Liver (tissue), 9 donors: ENCODE results near the gene CACNA1C. TPM values are rescaled to one million over a fixed set of nuclear protein-coding genes. Genes with fewer than 3 reads are reported as not detected.

ENCODE experiments used
- DNase-seq: peaks from one replicate; pipeline ENCODE4 v3.0.0-alpha.2; 2017; ENCODE audit warnings: low spot score
- H3K27ac ChIP-seq, 2 donors: one replicate each; pipeline ENCODE4 v1.7.0; 2013; ENCODE audit warnings: inconsistent platforms in 2 of 2, low read length in 2 of 2, control low read depth in 1 of 2, low read depth in 1 of 2, mild to moderate bottlenecking in 1 of 2
- H3K27me3 ChIP-seq, 4 donors: one replicate each; pipeline versions ENCODE4 v1.6.1 to v1.7.0; 2013; ENCODE audit warnings: low read length in 3 of 4, inconsistent platforms in 1 of 4, mild to moderate bottlenecking in 1 of 4, moderate library complexity in 1 of 4; ENCODE audit not compliant: control insufficient read depth in 4 of 4, insufficient read depth in 4 of 4
- H3K36me3 ChIP-seq, 4 donors: one replicate each; pipeline versions ENCODE4 v1.6.1 to v1.7.0; 2013; ENCODE audit warnings: low read length in 3 of 4, mild to moderate bottlenecking in 3 of 4, low read depth in 1 of 4, moderate library complexity in 1 of 4; ENCODE audit not compliant: control insufficient read depth in 4 of 4, insufficient read depth in 3 of 4
- H3K4me1 ChIP-seq, 4 donors: one replicate each; pipeline versions ENCODE4 v1.6.1 to v1.7.0; 2013; ENCODE audit warnings: low read length in 3 of 4, mild to moderate bottlenecking in 3 of 4, moderate library complexity in 1 of 4; ENCODE audit not compliant: control insufficient read depth in 4 of 4, insufficient read depth in 4 of 4
- H3K4me3 ChIP-seq, 3 donors: one replicate each; pipeline versions ENCODE4 v1.6.1 to v1.7.0; 2013; ENCODE audit warnings: low read length in 3 of 3, control low read depth in 1 of 3, low read depth in 1 of 3, mild to moderate bottlenecking in 1 of 3
- H3K9ac ChIP-seq, 2 donors: one replicate each; pipeline ENCODE4 v1.7.0; 2013; ENCODE audit warnings: low read length in 2 of 2, mild to moderate bottlenecking in 2 of 2, moderate library complexity in 2 of 2, control low read depth in 1 of 2, low read depth in 1 of 2
- H3K9me3 ChIP-seq, 4 donors: one replicate each; pipeline versions ENCODE4 v1.6.1 to v1.7.0; 2013; ENCODE audit warnings: low read length in 3 of 4; ENCODE audit not compliant: control insufficient read depth in 4 of 4
- CTCF ChIP-seq: fragments of 150-350 bp; IDR thresholded peaks from 2 replicates; pipeline ENCODE4 v1.5.1; 2017; ENCODE audit warnings: improper control_type of control experiment, low read depth, low read length; ENCODE audit not compliant: missing input control
- EGR1 ChIP-seq, 2 donors: IDR thresholded peaks; 2 replicates each; pipeline ENCODE4 v1.6.1; 2016 to 2018; ENCODE audit warnings: antibody characterized with exemption in 2 of 2, low read depth in 2 of 2
- GABPA ChIP-seq, 2 donors: IDR thresholded peaks in 1 of 2; conservative IDR thresholded peaks in 1 of 2; 2 replicates each; pipeline ENCODE4 v1.6.1; 2016; ENCODE audit warnings: antibody characterized with exemption in 2 of 2, mild to moderate bottlenecking in 1 of 2, moderate library complexity in 1 of 2
- HNF4A ChIP-seq, 2 donors: conservative IDR thresholded peaks; 2 replicates each; pipeline ENCODE4 v1.6.1; 2016; ENCODE audit warnings: antibody characterized with exemption in 2 of 2, mild to moderate bottlenecking in 2 of 2
- HNF4G ChIP-seq: IDR thresholded peaks from 2 replicates; pipeline ENCODE4 v1.6.1; 2016; ENCODE audit warnings: antibody characterized with exemption
- JUND ChIP-seq, 2 donors: IDR thresholded peaks; 2 replicates each; pipeline ENCODE4 v1.6.1; 2016; ENCODE audit warnings: antibody characterized with exemption in 2 of 2
- MAX ChIP-seq: IDR thresholded peaks from 2 replicates; pipeline ENCODE4 v1.6.1; 2016; ENCODE audit warnings: antibody characterized with exemption
- NR2F2 ChIP-seq: IDR thresholded peaks from 2 replicates; pipeline ENCODE4 v1.6.1; 2016; ENCODE audit warnings: antibody characterized with exemption
- RAD21 ChIP-seq, 2 donors: IDR thresholded peaks; 2 replicates each; pipeline ENCODE4 v1.6.1; 2016; ENCODE audit warnings: antibody characterized with exemption in 2 of 2, mild to moderate bottlenecking in 2 of 2
- REST ChIP-seq: IDR thresholded peaks from 2 replicates; pipeline ENCODE4 v1.6.1; 2016; ENCODE audit warnings: antibody characterized with exemption, mild to moderate bottlenecking
- RXRA ChIP-seq, 2 donors: IDR thresholded peaks; 2 replicates each; pipeline ENCODE4 v1.6.1; 2017 to 2018; ENCODE audit warnings: antibody characterized with exemption in 2 of 2, mild to moderate bottlenecking in 1 of 2
- SP1 ChIP-seq: IDR thresholded peaks from 2 replicates; pipeline ENCODE4 v1.6.1; 2018; ENCODE audit warnings: antibody characterized with exemption, mild to moderate bottlenecking
- TAF1 ChIP-seq: conservative IDR thresholded peaks from 2 replicates; pipeline ENCODE4 v1.6.1; 2016; ENCODE audit warnings: antibody characterized with exemption, mild to moderate bottlenecking
- YY1 ChIP-seq: IDR thresholded peaks from 2 replicates; pipeline ENCODE4 v1.6.1; 2016; ENCODE audit warnings: antibody characterized with exemption, mild to moderate bottlenecking
- WGBS: extraction: QIAGEN DNeasy Blood & Tissue Kit; methylation state at CpG from one replicate; pipeline ENCODE4 v1.1.7; 2013; 5-methylcytosine and 5-hydroxymethylcytosine counted together
- polyA plus RNA-seq, 2 donors: library from polyadenylated mRNA; stranded (reverse) in 1 of 2; unstranded in 1 of 2; fragments of 200-250 nt in 1 of 2; fragments of >200 nt in 1 of 2; fragmentation: Nextera tagmentation in 1 of 2; extraction: Ambion mirVana in 1 of 2; gene quantifications; one replicate each; pipeline versions ENCODE4 v1.2.1 to v1.2.3, GENCODE V29; 2013 to 2015
- total RNA-seq, 2 donors: library from RNA; depleted of rRNA; stranded (reverse); fragments of >200 nt; gene quantifications; one replicate each; pipeline ENCODE4 v1.2.3, GENCODE V29; 2014
- TF ChIP-seq, protein P1 (sequence below): IDR thresholded peaks from 2 replicates; pipeline ENCODE4 v1.6.1; 2016; ENCODE audit warnings: antibody characterized with exemption
- TF ChIP-seq, protein P2 (sequence below): IDR thresholded peaks from 2 replicates; pipeline ENCODE4 v1.6.1; 2016; ENCODE audit warnings: antibody characterized with exemption
- donor health status: healthy.
- donor health status: healthy.
- donor health status: healthy.
- donor health status: healthy.
- donor health status: healthy.

CACNA1C gene
- total and polyA plus RNA-seq, 4 donors, result 0.23 to 1.9 (median 0.41) TPM

DNA sequence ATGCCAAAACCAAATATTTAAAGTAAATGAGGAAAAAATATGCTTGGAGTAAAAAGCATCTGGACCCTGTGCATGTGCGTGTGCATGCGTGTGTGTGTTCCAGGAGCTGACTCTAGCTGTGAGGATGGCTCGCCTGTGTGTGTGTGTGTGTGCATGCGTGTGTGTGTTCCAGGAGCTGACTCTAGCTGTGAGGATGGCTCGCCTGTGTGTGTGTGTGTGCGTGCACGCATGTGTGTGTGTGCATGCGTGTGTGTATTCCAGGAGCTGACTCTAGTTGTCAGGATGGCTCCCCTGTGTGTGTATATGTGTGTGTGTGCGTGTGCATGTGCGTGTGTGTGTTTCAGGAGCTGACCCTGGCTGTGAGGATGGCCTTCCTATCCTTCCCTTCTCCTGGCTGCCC is 357.7 kb downstream of the CACNA1C start:
- no peaks in the 10 kb centered on the region for H3K4me1 ChIP-seq
- WGBS, result 88% methylated on average over 10 of the region's 10 CpGs
- no peak overlapping the region for H3K27ac ChIP-seq
- H3K36me3 ChIP-seq, result no peaks in the 10 kb centered on the region
- no peak overlapping the region for H3K4me3 ChIP-seq
- peaks cover 0 to 2% (median 0%) of the 10 kb centered on the region in 4 donors for H3K27me3 ChIP-seq
- no peak overlapping the region for H3K9ac ChIP-seq
- no peak for DNase-seq
- no peaks in the 10 kb centered on the region for H3K9me3 ChIP-seq
- no peak for TF ChIP-seq TAF1
- no peak for TF ChIP-seq MAX
- no peak for TF ChIP-seq RXRA (IDR thresholded peaks at IDR 0.05)
- TF ChIP-seq CTCF, result no peak
- TF ChIP-seq GABPA (IDR thresholded peaks at IDR 0.05 in 1 of 2, conservative IDR thresholded peaks at IDR 0.05 in 1 of 2), result no peak
- TF ChIP-seq SP1, result no peak
- TF ChIP-seq JUND (IDR thresholded peaks at IDR 0.05), result no peak
- no peak for TF ChIP-seq YY1
- TF ChIP-seq REST, result no peak
- TF ChIP-seq HNF4G, result no peak
- no peak for TF ChIP-seq RAD21 (IDR thresholded peaks at IDR 0.05)
- TF ChIP-seq, protein P1, sequence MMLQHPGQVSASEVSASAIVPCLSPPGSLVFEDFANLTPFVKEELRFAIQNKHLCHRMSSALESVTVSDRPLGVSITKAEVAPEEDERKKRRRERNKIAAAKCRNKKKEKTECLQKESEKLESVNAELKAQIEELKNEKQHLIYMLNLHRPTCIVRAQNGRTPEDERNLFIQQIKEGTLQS, result no peak

GRCh38 chr12:2411011-2411410 is 358.2 kb downstream of the CACNA1C start:
- DNase-seq, result no peak
- no peak overlapping the region for H3K27ac ChIP-seq
- no peaks in the 10 kb centered on the region for H3K9me3 ChIP-seq
- peaks cover 0 to 2% (median 0%) of the 10 kb centered on the region in 4 donors for H3K27me3 ChIP-seq
- no peak for TF ChIP-seq HNF4G
- no peak for TF ChIP-seq TAF1
- TF ChIP-seq, protein P2, sequence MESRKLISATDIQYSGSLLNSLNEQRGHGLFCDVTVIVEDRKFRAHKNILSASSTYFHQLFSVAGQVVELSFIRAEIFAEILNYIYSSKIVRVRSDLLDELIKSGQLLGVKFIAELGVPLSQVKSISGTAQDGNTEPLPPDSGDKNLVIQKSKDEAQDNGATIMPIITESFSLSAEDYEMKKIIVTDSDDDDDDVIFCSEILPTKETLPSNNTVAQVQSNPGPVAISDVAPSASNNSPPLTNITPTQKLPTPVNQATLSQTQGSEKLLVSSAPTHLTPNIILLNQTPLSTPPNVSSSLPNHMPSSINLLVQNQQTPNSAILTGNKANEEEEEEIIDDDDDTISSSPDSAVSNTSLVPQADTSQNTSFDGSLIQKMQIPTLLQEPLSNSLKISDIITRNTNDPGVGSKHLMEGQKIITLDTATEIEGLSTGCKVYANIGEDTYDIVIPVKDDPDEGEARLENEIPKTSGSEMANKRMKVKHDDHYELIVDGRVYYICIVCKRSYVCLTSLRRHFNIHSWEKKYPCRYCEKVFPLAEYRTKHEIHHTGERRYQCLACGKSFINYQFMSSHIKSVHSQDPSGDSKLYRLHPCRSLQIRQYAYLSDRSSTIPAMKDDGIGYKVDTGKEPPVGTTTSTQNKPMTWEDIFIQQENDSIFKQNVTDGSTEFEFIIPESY, result no peak
- no peak for TF ChIP-seq REST
- TF ChIP-seq EGR1 (IDR thresholded peaks at IDR 0.05; ENCODE audit: low read depth in 2 of 2), result no peak
- TF ChIP-seq MAX, result no peak
- no peak for TF ChIP-seq HNF4A (conservative IDR thresholded peaks at IDR 0.05)
- TF ChIP-seq JUND (IDR thresholded peaks at IDR 0.05), result no peak
- TF ChIP-seq YY1, result no peak
- TF ChIP-seq, protein P1, result no peak
- no peak for TF ChIP-seq SP1
- no peak for TF ChIP-seq NR2F2
- TF ChIP-seq RAD21 (IDR thresholded peaks at IDR 0.05), result no peak
- no peak for TF ChIP-seq GABPA (IDR thresholded peaks at IDR 0.05 in 1 of 2, conservative IDR thresholded peaks at IDR 0.05 in 1 of 2)
- no peak for TF ChIP-seq RXRA (IDR thresholded peaks at IDR 0.05)
- H3K4me1 ChIP-seq, result no peaks in the 10 kb centered on the region
- H3K4me3 ChIP-seq, result no peak overlapping the region
- no peaks in the 10 kb centered on the region for H3K36me3 ChIP-seq
- 82% methylated on average over 7 of the region's 7 CpGs for WGBS
- no peak overlapping the region for H3K9ac ChIP-seq
